ENCODE results near the gene CISD1. TPM values are rescaled to one million over a fixed set of nuclear protein-coding genes. Genes with fewer than 3 reads are reported as not detected.
"Not testable (repeated sequence)": the region's sequence is repeated elsewhere in the genome, so short reads cannot be mapped to it uniquely, and the experiment has no call there.

The CISD1 gene
- total and polyA plus RNA-seq, 10 of the 15 experiments (the other 5 are each of a cell fraction or from before 2014, with no cell fraction given) = 23.0 to 162 (median 58.5) TPM

DNA sequence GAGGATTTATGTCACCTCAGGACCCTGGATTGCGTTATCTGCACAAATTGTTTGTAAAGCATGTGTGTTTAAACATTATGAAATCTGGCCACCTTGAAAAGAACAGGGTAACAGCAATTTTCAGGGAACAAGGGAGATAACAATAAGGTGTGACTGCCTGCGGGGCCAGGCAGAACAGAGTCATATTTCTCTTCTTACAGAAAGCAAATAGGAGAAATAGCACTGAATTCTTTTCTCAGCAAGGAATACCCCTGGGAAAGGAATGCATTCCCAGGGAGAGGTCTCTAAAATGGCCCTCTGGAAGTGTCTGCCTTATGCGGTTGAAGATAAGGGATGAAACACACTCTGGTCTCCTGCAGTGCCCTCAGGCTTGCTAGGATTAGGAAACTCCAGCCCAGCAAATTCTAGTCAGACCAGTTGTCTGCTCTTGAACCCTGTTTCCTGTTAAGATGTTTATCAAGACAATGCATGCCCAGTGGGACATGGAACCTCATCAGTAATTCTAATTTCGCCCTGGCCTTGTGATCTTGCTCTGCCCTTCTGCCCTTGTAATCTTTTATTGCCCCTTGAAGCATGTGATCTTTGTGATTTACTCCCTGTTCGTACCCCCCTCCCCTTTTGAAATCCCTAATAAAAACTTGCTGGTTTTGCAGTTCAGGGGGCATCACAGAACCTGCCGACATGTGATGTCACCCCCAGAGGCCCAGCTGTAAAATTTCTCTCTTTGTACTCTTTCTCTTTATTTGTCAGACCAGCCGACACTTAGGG is 12.8 kb upstream of the CISD1 start:
- H3K9ac ChIP-seq (ENCODE audit: control insufficient read depth, insufficient read depth, low read length); H4K20me1 ChIP-seq (ENCODE audit: control insufficient read depth, insufficient read depth); H3K27ac ChIP-seq (ENCODE audit: control insufficient read depth, insufficient read depth); BruUV-seq (replicated peaks); RAD21 ChIA-PET (ENCODE audit: unreplicated experiment); intact Hi-C loops (cut with micrococcal nuclease; ENCODE audit: unreplicated experiment); POLR2A ChIA-PET; H2AFZ ChIP-seq (ENCODE audit: control insufficient read depth, low read depth, low read length); SMC1A ChIA-PET (ENCODE audit: uncharacterized antibody, unreplicated experiment); H3K4me1 ChIP-seq (ENCODE audit: control insufficient read depth, insufficient read depth, low read length); H3K27me3 ChIP-seq (replicated peaks in 1 of 2; ENCODE audit: control insufficient read depth in 2 of 2, insufficient read depth in 2 of 2, low read length in 1 of 2); H3K4me2 ChIP-seq (ENCODE audit: control insufficient read depth, insufficient read depth); DNase-seq (ENCODE audit: low read depth, low spot score); CTCF ChIA-PET; FAIRE-seq; ATAC-seq; in situ Hi-C loops (cut with MboI); H3K4me3 ChIP-seq: not testable (repeated sequence)
- peaks cover 0 to 11% of the 10 kb centered on the region in 2 experiments; a peak in 1 of 4 replicates for H3K36me3 ChIP-seq (ENCODE audit: control insufficient read depth in 2 of 2, insufficient read depth in 2 of 2, low read length in 1 of 2)
- 95% methylated on average over 7 of the region's 7 CpGs for WGBS (ENCODE audit: insufficient coverage, insufficient replicate concordance, low lambda C conversion rate, missing lambda C conversion rate)
- peaks cover 24% of the 10 kb centered on the region for H3K79me2 ChIP-seq (ENCODE audit: control insufficient read depth, insufficient read depth, low read length)
- peaks cover 15% of the 10 kb centered on the region; the same call in 2 of the 3 replicates for H3K9me3 ChIP-seq (replicated peaks; ENCODE audit: control insufficient read depth, insufficient read depth, low read length)

DNA sequence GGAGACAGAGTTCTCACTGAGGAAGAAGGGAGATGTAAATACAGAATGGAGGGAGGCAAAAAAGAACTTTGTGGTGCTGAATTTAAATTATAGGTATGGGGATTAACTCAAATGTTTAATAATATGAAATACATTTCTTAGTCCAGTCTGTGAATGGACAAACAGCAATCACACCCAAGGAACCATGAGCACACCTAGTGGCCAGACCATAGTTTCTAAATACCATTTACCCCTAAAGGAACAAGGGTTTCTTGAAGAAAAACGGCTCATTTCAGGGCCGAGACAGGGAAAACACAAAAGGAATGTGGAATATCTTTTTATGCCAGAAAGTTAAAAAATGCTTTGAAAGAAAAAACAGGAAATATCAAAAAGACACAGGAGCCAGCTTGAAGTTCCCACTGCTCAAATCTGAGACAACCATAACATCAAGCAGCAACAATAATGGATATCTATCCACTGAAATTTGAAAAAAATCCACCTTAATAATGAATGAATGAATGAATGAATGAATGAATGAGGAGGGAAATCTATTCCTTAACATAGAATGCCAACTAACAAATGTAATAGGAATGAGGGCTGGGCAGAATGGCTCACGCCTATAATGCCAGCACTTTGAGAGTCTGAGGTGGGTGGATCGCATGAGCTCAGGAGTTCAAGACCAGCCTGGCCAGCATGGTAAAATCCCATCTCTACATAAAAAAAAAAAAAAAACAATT is 9.8 kb upstream of the CISD1 start:
- Histone ChIP-seq H4K20me1 (ENCODE audit: control insufficient read depth, insufficient read depth) (no peaks in the 10 kb centered on the region), H3K9ac (ENCODE audit: control insufficient read depth, insufficient read depth, low read length) (no peak overlapping the region)
- CTCF ChIA-PET = no interaction called here

More for the DNA sequence above, 9.8 kb upstream of the CISD1 start:
- H3K27me3 ChIP-seq (replicated peaks in 1 of 2; ENCODE audit: control insufficient read depth in 2 of 2, insufficient read depth in 2 of 2, low read length in 1 of 2) = no peaks in the 10 kb centered on the region
- no peak overlapping the region for H2AFZ ChIP-seq (ENCODE audit: control insufficient read depth, low read depth, low read length)
- no peak for FAIRE-seq
- ChIA-PET SMC1A (ENCODE audit: uncharacterized antibody, unreplicated experiment) (interaction anchor here (0.5 kb wide), 1 partner anchor 45 kb away, joined by 3 read pairs; no protein-coding TSS in a partner anchor), POLR2A (interaction anchor here (0.6 kb wide), 1 partner anchor 125 kb away, joined by 3 read pairs; no protein-coding TSS in a partner anchor), RAD21 (ENCODE audit: unreplicated experiment) (no interaction called here)
- H3K4me3 ChIP-seq = no peak overlapping the region
- no peak for DNase-seq (ENCODE audit: low read depth, low spot score)
- H3K4me1 ChIP-seq (ENCODE audit: control insufficient read depth, insufficient read depth, low read length) = no peaks in the 10 kb centered on the region
- in situ Hi-C loops (cut with MboI) = no loop called here
- 0 out of 3 replicates have a peak, but pooled peaks have one; percentile 26 for ATAC-seq
- intact Hi-C loops (cut with micrococcal nuclease; ENCODE audit: unreplicated experiment) = no loop called here
- H3K27ac ChIP-seq (ENCODE audit: control insufficient read depth, insufficient read depth) = no peak overlapping the region
- peaks cover 0 to 11% of the 10 kb centered on the region in 2 experiments; a peak in 1 of 4 replicates for H3K36me3 ChIP-seq (ENCODE audit: control insufficient read depth in 2 of 2, insufficient read depth in 2 of 2, low read length in 1 of 2)
- peaks cover 2% of the 10 kb centered on the region; the same call in 1 of the 3 replicates for H3K9me3 ChIP-seq (replicated peaks; ENCODE audit: control insufficient read depth, insufficient read depth, low read length)
- peaks cover 50% of the 10 kb centered on the region for H3K79me2 ChIP-seq (ENCODE audit: control insufficient read depth, insufficient read depth, low read length)
- no TSS peak for BruUV-seq (replicated peaks)
- H3K4me2 ChIP-seq (ENCODE audit: control insufficient read depth, insufficient read depth) = no peak overlapping the region
- TF ChIP-seq ZNF24 (IDR thresholded peaks at IDR 0.05) (peak; percentile 93), DPF2 (IDR thresholded peaks at IDR 0.05) (no peak)
- 99% methylated on average over 4 of the region's 4 CpGs for WGBS (ENCODE audit: insufficient coverage, insufficient replicate concordance, low lambda C conversion rate, missing lambda C conversion rate)

Measured in GM12878 (cell line).